Duodenal mucosa (tissue), 2 donors: ENCODE data around the gene FCN2.

ENCODE experiments used
- H3K27ac ChIP-seq: one replicate; pipeline ENCODE4 v1.7.0; 2013; ENCODE audit warnings: low read depth, low read length
- H3K27me3 ChIP-seq, 2 donors: one replicate each; pipeline ENCODE4 v1.7.0; 2013; ENCODE audit warnings: low read length in 2 of 2, control low read depth in 1 of 2; ENCODE audit not compliant: insufficient read depth in 2 of 2, control insufficient read depth in 1 of 2
- H3K36me3 ChIP-seq, 2 donors: one replicate each; pipeline ENCODE4 v1.7.0; 2013; ENCODE audit warnings: low read length in 2 of 2, control low read depth in 1 of 2; ENCODE audit not compliant: insufficient read depth in 2 of 2, control insufficient read depth in 1 of 2
- H3K4me1 ChIP-seq, 2 donors: one replicate each; pipeline ENCODE4 v1.7.0; 2013; ENCODE audit warnings: low read length in 2 of 2, control low read depth in 1 of 2; ENCODE audit not compliant: insufficient read depth in 2 of 2, control insufficient read depth in 1 of 2
- H3K4me3 ChIP-seq, 2 donors: one replicate each; pipeline ENCODE4 v1.7.0; 2013; ENCODE audit warnings: low read length in 2 of 2, low read depth in 1 of 2
- H3K9ac ChIP-seq, 2 donors: one replicate each; pipeline ENCODE4 v1.7.0; 2013; ENCODE audit warnings: low read length in 2 of 2, low read depth in 1 of 2
- H3K9me3 ChIP-seq, 2 donors: one replicate each; pipeline ENCODE4 v1.7.0; 2013; ENCODE audit warnings: low read length in 2 of 2, control low read depth in 1 of 2; ENCODE audit not compliant: control insufficient read depth in 1 of 2

Gene FCN2

GRCh38 chr9:134912126-134912840 lies 31.7 kb downstream of the FCN2 start:
- Histone ChIP-seq H3K36me3 (no peaks in the 10 kb centered on the region), H3K27ac (no peak overlapping the region), H3K9ac (no peak overlapping the region), H3K27me3 (peaks cover 0 to 2% of the 10 kb centered on the region in 2 donors), H3K4me3 (no peak overlapping the region), H3K4me1 (no peaks in the 10 kb centered on the region), H3K9me3 (no peaks in the 10 kb centered on the region)

GRCh38 chr9:134913041-134913712 lies 32.6 kb downstream of the FCN2 start:
- Histone ChIP-seq H3K36me3 (no peaks in the 10 kb centered on the region), H3K9ac (no peak overlapping the region), H3K9me3 (no peaks in the 10 kb centered on the region), H3K4me3 (no peak overlapping the region), H3K27ac (no peak overlapping the region), H3K27me3 (peaks cover 0 to 7% of the 10 kb centered on the region in 2 donors), H3K4me1 (no peaks in the 10 kb centered on the region)

- Histone ChIP-seq H3K27me3 (peaks cover 0 to 7% of the 10 kb centered on the region in 2 donors), H3K4me3 (no peak overlapping the region), H3K4me1 (no peaks in the 10 kb centered on the region), H3K36me3 (no peaks in the 10 kb centered on the region), H3K9ac (no peak overlapping the region), H3K27ac (no peak overlapping the region), H3K9me3 (no peaks in the 10 kb centered on the region)
These were observed 33.3 kb downstream of the FCN2 start for GRCh38 chr9:134913713-134914500.

- Histone ChIP-seq H3K27ac (no peak overlapping the region), H3K4me3 (no peak overlapping the region), H3K4me1 (no peaks in the 10 kb centered on the region), H3K9me3 (peaks cover 0 to 4% of the 10 kb centered on the region in 2 donors), H3K27me3 (peaks cover 0 to 7% of the 10 kb centered on the region in 2 donors), H3K9ac (no peak overlapping the region), H3K36me3 (no peaks in the 10 kb centered on the region)
These were observed 33.9 kb downstream of the FCN2 start for GRCh38 chr9:134914501-134914834.

- Histone ChIP-seq H3K9ac (no peak overlapping the region), H3K36me3 (no peaks in the 10 kb centered on the region), H3K9me3 (peaks cover 0 to 8% of the 10 kb centered on the region in 2 donors), H3K4me3 (no peak overlapping the region), H3K4me1 (no peaks in the 10 kb centered on the region), H3K27me3 (peaks cover 0 to 7% of the 10 kb centered on the region in 2 donors), H3K27ac (no peak overlapping the region)
These were observed 34.7 kb downstream of the FCN2 start for GRCh38 chr9:134915046-134915985.

- H3K27me3 ChIP-seq = peaks cover 0 to 7% of the 10 kb centered on the region in 2 donors
- no peak overlapping the region for H3K4me3 ChIP-seq
- peaks cover 0 to 8% of the 10 kb centered on the region in 2 donors for H3K9me3 ChIP-seq
- no peaks in the 10 kb centered on the region for H3K36me3 ChIP-seq
- H3K9ac ChIP-seq = no peak overlapping the region
- no peaks in the 10 kb centered on the region for H3K4me1 ChIP-seq
- H3K27ac ChIP-seq = no peak overlapping the region
These were observed 35.6 kb downstream of the FCN2 start for GRCh38 chr9:134916161-134916665.

- Histone ChIP-seq H3K27ac (no peak within 1 kb of the TSS), H3K9me3 (peaks cover 0 to 8% of the 10 kb centered on the region in 2 donors), H3K36me3 (no peaks in the 10 kb centered on the region), H3K4me1 (no peaks in the 10 kb centered on the region), H3K4me3 (no peak within 1 kb of the TSS), H3K9ac (no peak within 1 kb of the TSS), H3K27me3 (peaks cover 0 to 7% of the 10 kb centered on the region in 2 donors)
These were observed 37.1 kb downstream of the FCN2 start, which contains the start of gene FCN1 for GRCh38 chr9:134917431-134918373. Gene FCN1 (minus strand): TSS chr9:134917912. CDS start chr9:134917871, 41 bp downstream.

GRCh38 chr9:134918646-134919045 lies 38.0 kb downstream of the FCN2 start:
- no peaks in the 10 kb centered on the region for H3K36me3 ChIP-seq
- no peak overlapping the region for H3K4me3 ChIP-seq
- H3K27ac ChIP-seq = no peak overlapping the region
- peaks cover 0 to 8% of the 10 kb centered on the region in 2 donors for H3K9me3 ChIP-seq
- H3K9ac ChIP-seq = no peak overlapping the region
- H3K4me1 ChIP-seq = no peaks in the 10 kb centered on the region
- H3K27me3 ChIP-seq = peaks cover 0 to 7% of the 10 kb centered on the region in 2 donors
